Right lobe of liver (tissue), 4 donors: ENCODE results near the gene KIAA0825.

Experiments
- POLR2A ChIP-seq: fragments of 450-650 bp; IDR thresholded peaks from one replicate; pipeline ENCODE4 v1.6.1; 2017; ENCODE audit warnings: antibody characterized with exemption, mild to moderate bottlenecking
- TF ChIP-seq, protein P1 (sequence below), 4 donors: fragments of 200-600 bp in 3 of 4; fragments of 450-650 bp in 1 of 4; IDR thresholded peaks; one replicate each; pipeline versions ENCODE4 v1.5.1 to v1.8.0; 2016 to 2022; ENCODE audit warnings: antibody characterized with exemption in 4 of 4, mild to moderate bottlenecking in 2 of 4
- donor health status: DM: no; HTN: no; CAD: no.
- donor health status: DM: no; HTN: no; CAD: no.
- donor health status: DM: no; HTN: yes; CAD: no.

GRCh38 chr5:94658272-94658671, 39.9 kb upstream of the KIAA0825 start:
- TF ChIP-seq, protein P1, sequence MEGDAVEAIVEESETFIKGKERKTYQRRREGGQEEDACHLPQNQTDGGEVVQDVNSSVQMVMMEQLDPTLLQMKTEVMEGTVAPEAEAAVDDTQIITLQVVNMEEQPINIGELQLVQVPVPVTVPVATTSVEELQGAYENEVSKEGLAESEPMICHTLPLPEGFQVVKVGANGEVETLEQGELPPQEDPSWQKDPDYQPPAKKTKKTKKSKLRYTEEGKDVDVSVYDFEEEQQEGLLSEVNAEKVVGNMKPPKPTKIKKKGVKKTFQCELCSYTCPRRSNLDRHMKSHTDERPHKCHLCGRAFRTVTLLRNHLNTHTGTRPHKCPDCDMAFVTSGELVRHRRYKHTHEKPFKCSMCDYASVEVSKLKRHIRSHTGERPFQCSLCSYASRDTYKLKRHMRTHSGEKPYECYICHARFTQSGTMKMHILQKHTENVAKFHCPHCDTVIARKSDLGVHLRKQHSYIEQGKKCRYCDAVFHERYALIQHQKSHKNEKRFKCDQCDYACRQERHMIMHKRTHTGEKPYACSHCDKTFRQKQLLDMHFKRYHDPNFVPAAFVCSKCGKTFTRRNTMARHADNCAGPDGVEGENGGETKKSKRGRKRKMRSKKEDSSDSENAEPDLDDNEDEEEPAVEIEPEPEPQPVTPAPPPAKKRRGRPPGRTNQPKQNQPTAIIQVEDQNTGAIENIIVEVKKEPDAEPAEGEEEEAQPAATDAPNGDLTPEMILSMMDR (IDR thresholded peaks at IDR 0.05) = no peak
- TF ChIP-seq POLR2A = no peak
